Naive B cell (primary cell): ENCODE measurements around the gene TMEM213. TPM values are rescaled to one million over a fixed set of nuclear protein-coding genes. Genes with fewer than 3 reads are reported as not detected.

Experiments
- ATAC-seq, 2 donors: fragments of 150-1000 bp; cut with Tn5 transposase; 2 replicates each; pipeline ENCODE4 v1.10.0; 2021; ENCODE audit warnings: low read depth in 2 of 2, mild to moderate bottlenecking in 2 of 2, moderate library complexity in 2 of 2
- DNase-seq: peaks from one replicate; pipeline ENCODE4 v3.0.0; 2022
- H3K27ac Mint-ChIP-seq, 6 donors: one replicate each; pipeline ENCODE4 v1.8.0; 2020 to 2022; ENCODE audit warnings: mild to moderate bottlenecking in 6 of 6, mixed read lengths in 6 of 6, moderate library complexity in 5 of 6, inconsistent platforms in 2 of 6
- H3K27me3 Mint-ChIP-seq, 3 donors: one replicate each; pipeline ENCODE4 v1.8.0; 2021 to 2022; ENCODE audit warnings: mixed read lengths in 3 of 3, mild to moderate bottlenecking in 1 of 3
- H3K36me3 Mint-ChIP-seq, 2 donors: one replicate each; pipeline ENCODE4 v1.8.0; 2020 to 2022; ENCODE audit warnings: mixed read lengths in 2 of 2, inconsistent platforms in 1 of 2, mild to moderate bottlenecking in 1 of 2
- H3K4me1 Mint-ChIP-seq, 3 donors: one replicate each; pipeline ENCODE4 v1.8.0; 2020 to 2022; ENCODE audit warnings: mixed read lengths in 3 of 3, inconsistent platforms in 1 of 3, mild to moderate bottlenecking in 1 of 3, moderate library complexity in 1 of 3
- H3K4me3 Mint-ChIP-seq, 8 donors: one replicate each; pipeline ENCODE4 v1.8.0; 2020 to 2022; ENCODE audit warnings: mild to moderate bottlenecking in 8 of 8, mixed read lengths in 8 of 8, moderate library complexity in 8 of 8, inconsistent platforms in 2 of 8
- H3K9me3 Mint-ChIP-seq, 7 donors: one replicate each; pipeline ENCODE4 v1.8.0; 2020 to 2022; ENCODE audit warnings: mixed read lengths in 7 of 7, mild to moderate bottlenecking in 5 of 7, inconsistent platforms in 2 of 7, moderate library complexity in 1 of 7
- polyA plus RNA-seq, 6 donors: library from polyadenylated mRNA; unstranded; fragments of 300-500 nt; fragmentation: Illumina TruSeq; gene quantifications; one replicate each; pipeline ENCODE4 v1.2.3, GENCODE V29; 2021; ENCODE audit warnings: low read depth in 6 of 6

TMEM213 gene
- polyA plus RNA-seq, 6 donors from 2014 or later = not detected

GRCh38 chr7:138832966-138833365, 35.2 kb downstream of the TMEM213 start:
- ATAC-seq = no peak
- Mint-ChIP-seq H3K27me3 (no peaks in the 10 kb centered on the region), H3K27ac (no peak overlapping the region), H3K4me3 (no peak overlapping the region), H3K9me3 (peaks cover 0 to 5% (median 0%) of the 10 kb centered on the region in 7 donors), H3K36me3 (no peaks in the 10 kb centered on the region), H3K4me1 (no peaks in the 10 kb centered on the region)
- no peak for DNase-seq

GRCh38 chr7:138833596-138833995, 35.8 kb downstream of the TMEM213 start:
- H3K27ac Mint-ChIP-seq = no peak overlapping the region
- DNase-seq (no peak), ATAC-seq (no peak)
- H3K4me1 Mint-ChIP-seq = no peaks in the 10 kb centered on the region
- no peaks in the 10 kb centered on the region for H3K27me3 Mint-ChIP-seq
- H3K36me3 Mint-ChIP-seq = no peaks in the 10 kb centered on the region
- H3K4me3 Mint-ChIP-seq = no peak overlapping the region
- H3K9me3 Mint-ChIP-seq = peaks cover 0 to 5% (median 0%) of the 10 kb centered on the region in 7 donors

DNA sequence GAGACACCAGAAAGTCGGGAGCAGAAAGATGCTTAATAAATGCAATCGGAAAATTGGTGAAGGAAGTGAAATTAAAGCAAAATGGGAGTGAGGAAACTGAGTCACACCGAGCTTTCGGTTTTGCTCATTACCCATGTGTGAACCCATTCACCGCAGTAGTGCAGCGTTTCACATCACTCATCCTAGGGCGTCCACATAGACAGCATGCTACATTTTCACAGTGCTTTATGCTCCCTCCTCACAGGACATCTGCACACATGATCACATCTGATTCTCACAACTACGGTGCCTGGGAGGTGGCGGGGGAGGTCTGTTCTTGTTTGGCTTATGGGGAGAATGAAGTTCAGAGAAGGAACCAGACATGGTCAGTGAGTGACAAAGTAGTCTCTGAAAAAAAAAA, 36.8 kb downstream of the TMEM213 start:
- Mint-ChIP-seq H3K27ac (no peak overlapping the region), H3K36me3 (no peaks in the 10 kb centered on the region), H3K27me3 (no peaks in the 10 kb centered on the region), H3K9me3 (peaks cover 0 to 3% (median 0%) of the 10 kb centered on the region in 7 donors), H3K4me1 (no peaks in the 10 kb centered on the region), H3K4me3 (no peak overlapping the region)
- no peak for ATAC-seq
- no peak for DNase-seq

DNA sequence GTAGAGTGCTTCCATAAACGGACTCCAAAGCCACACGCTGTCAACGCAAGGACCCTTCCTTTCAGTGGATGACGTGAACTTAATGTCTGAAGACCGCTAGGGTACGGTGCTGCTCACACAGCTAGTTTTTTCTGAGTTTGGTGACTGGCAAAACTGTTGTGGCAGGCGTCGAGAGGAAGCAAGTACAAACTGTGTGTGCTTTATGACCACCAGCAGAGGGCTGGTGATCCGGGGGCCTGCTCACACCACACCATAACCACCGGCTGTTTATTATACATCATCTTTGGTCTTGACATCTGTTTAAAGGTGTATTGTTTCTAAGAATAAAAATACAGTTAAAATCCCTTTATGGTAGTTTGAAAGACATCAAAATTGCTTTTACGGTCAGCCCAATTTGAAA, 37.3 kb downstream of the TMEM213 start:
- no peaks in the 10 kb centered on the region for H3K36me3 Mint-ChIP-seq
- H3K4me3 Mint-ChIP-seq = no peak overlapping the region
- DNase-seq = no peak
- H3K9me3 Mint-ChIP-seq = peaks cover 0 to 1% (median 0%) of the 10 kb centered on the region in 7 donors
- no peak overlapping the region for H3K27ac Mint-ChIP-seq
- H3K27me3 Mint-ChIP-seq = no peaks in the 10 kb centered on the region
- H3K4me1 Mint-ChIP-seq = no peaks in the 10 kb centered on the region
- no peak for ATAC-seq

DNA sequence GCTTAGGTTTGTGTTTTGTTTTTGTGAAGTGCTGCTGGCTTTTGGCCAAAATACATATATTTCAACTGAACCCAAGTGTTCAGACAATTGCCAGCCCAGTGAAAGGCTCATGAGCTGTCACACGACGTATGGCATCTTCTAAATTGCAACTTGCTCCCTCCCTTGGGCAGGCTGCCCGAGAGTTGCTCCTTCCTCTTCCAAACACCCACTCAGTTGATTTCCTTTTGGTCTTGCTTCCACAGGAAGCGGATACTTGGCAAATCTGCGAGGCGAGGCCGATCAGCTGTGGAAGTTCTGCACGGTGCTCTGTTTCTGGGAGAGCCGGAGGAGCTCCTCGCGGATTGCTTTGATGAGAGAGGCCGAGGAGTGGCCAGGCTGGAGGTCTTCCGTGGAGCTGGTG, 39.8 kb downstream of the TMEM213 start:
- Mint-ChIP-seq H3K36me3 (no peaks in the 10 kb centered on the region), H3K27ac (no peak overlapping the region), H3K27me3 (no peaks in the 10 kb centered on the region), H3K9me3 (no peaks in the 10 kb centered on the region), H3K4me1 (no peaks in the 10 kb centered on the region), H3K4me3 (no peak overlapping the region)
- ATAC-seq (no peak), DNase-seq (no peak)

GRCh38 chr7:138838166-138838565, 40.4 kb downstream of the TMEM213 start:
- Mint-ChIP-seq H3K27me3 (no peaks in the 10 kb centered on the region), H3K9me3 (no peaks in the 10 kb centered on the region), H3K36me3 (no peaks in the 10 kb centered on the region), H3K4me3 (no peak overlapping the region), H3K27ac (no peak overlapping the region), H3K4me1 (no peaks in the 10 kb centered on the region)
- ATAC-seq = no peak
- no peak for DNase-seq

DNA sequence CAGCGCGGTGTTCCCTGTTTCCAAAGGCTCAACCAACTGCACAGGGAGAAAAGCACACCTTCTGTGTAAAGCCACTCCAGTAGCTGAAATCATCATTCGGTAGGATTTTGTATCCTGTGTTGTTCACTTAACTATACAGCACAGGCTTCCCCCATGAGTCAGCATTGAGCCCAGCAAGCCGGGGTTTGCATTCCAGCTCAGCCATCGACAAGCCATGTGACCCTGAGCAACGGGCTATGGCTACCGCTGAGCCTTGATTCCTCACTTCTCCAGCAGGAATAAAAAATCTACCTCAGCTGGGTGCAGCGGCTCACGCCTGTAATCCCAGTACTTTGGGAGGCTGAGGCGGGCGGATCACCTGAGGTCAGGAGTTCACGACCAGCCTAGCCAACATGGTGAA, 44.3 kb downstream of the TMEM213 start:
- ATAC-seq = no peak
- no peak for DNase-seq
- no peak overlapping the region for H3K4me3 Mint-ChIP-seq
- no peaks in the 10 kb centered on the region for H3K4me1 Mint-ChIP-seq
- H3K27me3 Mint-ChIP-seq = no peaks in the 10 kb centered on the region
- H3K9me3 Mint-ChIP-seq = no peaks in the 10 kb centered on the region
- H3K36me3 Mint-ChIP-seq = no peaks in the 10 kb centered on the region
- H3K27ac Mint-ChIP-seq = no peak overlapping the region

- Mint-ChIP-seq H3K4me3 (no peak overlapping the region), H3K27me3 (no peaks in the 10 kb centered on the region), H3K4me1 (no peaks in the 10 kb centered on the region), H3K36me3 (no peaks in the 10 kb centered on the region), H3K9me3 (no peaks in the 10 kb centered on the region), H3K27ac (no peak overlapping the region)
- ATAC-seq (no peak), DNase-seq (no peak)
These were observed 46.1 kb downstream of the TMEM213 start for GRCh38 chr7:138843632-138844580.

DNA sequence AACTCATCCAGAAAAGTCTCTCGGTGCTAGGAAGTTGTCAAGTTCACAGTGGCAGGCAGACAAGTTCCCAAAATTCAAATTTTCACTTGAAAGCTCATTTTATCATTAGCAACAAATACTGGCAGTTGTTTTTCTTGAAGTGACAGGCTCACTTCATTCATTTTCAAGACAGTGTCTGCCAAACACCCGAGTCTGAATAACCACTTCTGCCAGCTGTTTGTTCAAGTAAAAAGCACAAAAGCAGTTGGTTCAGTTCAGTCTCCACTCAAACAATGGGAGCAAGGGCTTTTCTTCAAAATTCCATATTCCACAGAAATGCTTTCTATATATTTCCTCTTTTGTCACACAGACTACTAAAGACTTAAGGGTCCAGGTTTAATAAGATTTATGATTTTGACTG, 47.9 kb downstream of the TMEM213 start:
- H3K27ac Mint-ChIP-seq = no peak overlapping the region
- DNase-seq (no peak), ATAC-seq (no peak)
- no peaks in the 10 kb centered on the region for H3K4me1 Mint-ChIP-seq
- H3K27me3 Mint-ChIP-seq = no peaks in the 10 kb centered on the region
- peaks cover 0 to 9% (median 4%) of the 10 kb centered on the region in 7 donors for H3K9me3 Mint-ChIP-seq
- H3K36me3 Mint-ChIP-seq = no peaks in the 10 kb centered on the region
- H3K4me3 Mint-ChIP-seq = no peak overlapping the region

DNA sequence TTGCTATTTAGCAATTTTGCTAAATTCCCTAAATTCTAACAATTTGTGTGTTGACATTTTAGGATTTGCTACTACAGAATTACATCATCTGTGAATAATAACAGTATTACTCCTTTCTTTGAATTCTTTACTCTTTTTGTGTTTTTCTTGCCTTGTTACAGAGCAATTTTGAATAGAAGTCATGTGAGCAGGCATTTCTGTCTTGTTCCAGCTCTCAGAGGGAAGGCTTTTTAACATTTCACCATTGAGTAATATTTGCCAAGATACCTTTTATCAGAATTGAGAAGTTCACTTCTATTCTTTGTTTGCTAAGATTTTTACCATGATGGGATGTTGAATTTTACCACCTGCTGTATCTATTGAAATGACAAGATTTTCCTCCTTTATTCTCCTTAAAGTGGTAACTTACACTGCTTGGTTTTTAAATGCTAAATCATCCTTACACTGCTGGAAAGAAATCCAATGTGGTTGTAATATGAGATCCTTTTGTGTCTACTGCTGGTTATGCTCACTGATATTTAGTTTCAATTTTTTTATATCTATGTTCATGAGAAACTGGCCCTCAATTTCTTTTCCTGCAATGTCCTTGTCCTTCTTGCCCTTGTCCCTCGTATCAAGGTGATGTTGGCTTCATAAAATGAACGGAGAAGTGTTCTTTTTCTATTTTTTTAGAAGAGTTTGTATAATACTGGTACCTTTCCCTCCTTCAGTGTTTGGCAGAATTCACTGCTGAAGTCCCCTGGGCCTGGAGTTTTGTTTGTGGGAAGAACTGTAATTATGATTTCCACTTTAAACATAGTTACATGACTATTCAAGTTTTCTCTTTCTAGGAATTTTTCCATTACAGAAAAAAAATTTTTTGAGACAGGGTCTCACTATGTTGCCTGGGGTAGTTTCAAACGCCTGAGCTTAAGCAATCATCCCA, 50.5 kb downstream of the TMEM213 start:
- H3K27ac Mint-ChIP-seq = no peak overlapping the region
- no peaks in the 10 kb centered on the region for H3K36me3 Mint-ChIP-seq
- no peak for ATAC-seq
- no peaks in the 10 kb centered on the region for H3K4me1 Mint-ChIP-seq
- no peak for DNase-seq
- no peak overlapping the region for H3K4me3 Mint-ChIP-seq
- peaks cover 0 to 9% (median 4%) of the 10 kb centered on the region in 7 donors for H3K9me3 Mint-ChIP-seq
- no peaks in the 10 kb centered on the region for H3K27me3 Mint-ChIP-seq

DNA sequence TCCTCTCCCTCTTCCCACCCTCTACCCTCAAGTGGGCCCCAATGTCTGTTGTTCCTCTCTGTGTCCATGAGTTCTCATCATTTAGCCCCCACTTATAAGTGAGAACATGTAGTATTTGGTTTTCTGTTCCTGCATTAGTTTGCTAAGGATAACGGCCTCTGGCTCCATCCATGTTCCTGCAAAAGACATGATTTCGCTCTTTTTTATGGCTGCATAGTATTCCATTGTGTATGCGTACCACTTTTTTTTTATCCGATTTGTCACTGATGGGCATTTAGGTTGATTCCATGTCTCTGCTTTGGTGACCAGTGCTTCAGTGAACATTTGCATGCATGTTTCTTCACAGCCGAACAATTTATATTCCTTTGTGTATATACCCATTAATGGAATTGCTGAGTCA, 51.9 kb downstream of the TMEM213 start:
- H3K9me3 Mint-ChIP-seq = peaks cover 0 to 9% (median 4%) of the 10 kb centered on the region in 7 donors
- no peaks in the 10 kb centered on the region for H3K27me3 Mint-ChIP-seq
- H3K4me1 Mint-ChIP-seq = no peaks in the 10 kb centered on the region
- no peak overlapping the region for H3K4me3 Mint-ChIP-seq
- ATAC-seq (no peak), DNase-seq (no peak)
- H3K36me3 Mint-ChIP-seq = no peaks in the 10 kb centered on the region
- no peak overlapping the region for H3K27ac Mint-ChIP-seq

DNA sequence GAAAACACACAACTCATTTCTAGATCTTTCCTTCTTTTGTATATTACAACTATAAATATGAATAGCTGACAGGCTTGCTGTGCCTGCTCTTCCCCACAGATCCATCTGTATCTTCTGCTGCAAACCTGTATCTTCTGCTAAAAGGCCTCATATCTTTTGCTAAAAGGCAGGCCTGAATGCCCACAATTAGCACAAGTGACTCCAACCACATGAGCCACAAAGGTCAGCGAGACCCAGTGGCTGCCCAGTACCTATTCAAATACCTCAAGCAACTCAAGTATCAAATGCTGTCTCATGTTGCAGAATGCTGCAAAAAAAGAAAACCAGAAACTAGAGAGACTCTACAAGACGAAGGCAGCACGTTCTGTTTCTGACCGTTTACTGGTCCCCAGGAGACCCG, 54.7 kb downstream of the TMEM213 start:
- ATAC-seq = no peak

GRCh38 chr7:138853448-138853847, 55.7 kb downstream of the TMEM213 start:
- H3K4me3 Mint-ChIP-seq = no peak overlapping the region
- ATAC-seq (no peak), DNase-seq (no peak)
- peaks cover 10 to 25% (median 21%) of the 10 kb centered on the region in 7 donors for H3K9me3 Mint-ChIP-seq
- H3K27me3 Mint-ChIP-seq = no peaks in the 10 kb centered on the region
- H3K36me3 Mint-ChIP-seq = peaks cover 0 to 4% of the 10 kb centered on the region in 2 donors
- no peaks in the 10 kb centered on the region for H3K4me1 Mint-ChIP-seq
- no peak overlapping the region for H3K27ac Mint-ChIP-seq

More for the DNA sequence above, 54.7 kb downstream of the TMEM213 start:
- peaks cover 0 to 4% of the 10 kb centered on the region in 2 donors for H3K36me3 Mint-ChIP-seq
- no peaks in the 10 kb centered on the region for H3K4me1 Mint-ChIP-seq
- DNase-seq = no peak
- H3K27ac Mint-ChIP-seq = peak overlapping the region in 1 of 6 donors; percentile 32
- no peaks in the 10 kb centered on the region for H3K27me3 Mint-ChIP-seq
- H3K9me3 Mint-ChIP-seq = peaks cover 3 to 16% (median 11%) of the 10 kb centered on the region in 7 donors
- no peak overlapping the region for H3K4me3 Mint-ChIP-seq
